ENCODE results near the gene TMEM81. TPM values are rescaled to one million over a fixed set of nuclear protein-coding genes. Genes with fewer than 3 reads are reported as not detected.

Gene TMEM81
- total RNA-seq, 1 donor from 2014 or later = not detected

DNA sequence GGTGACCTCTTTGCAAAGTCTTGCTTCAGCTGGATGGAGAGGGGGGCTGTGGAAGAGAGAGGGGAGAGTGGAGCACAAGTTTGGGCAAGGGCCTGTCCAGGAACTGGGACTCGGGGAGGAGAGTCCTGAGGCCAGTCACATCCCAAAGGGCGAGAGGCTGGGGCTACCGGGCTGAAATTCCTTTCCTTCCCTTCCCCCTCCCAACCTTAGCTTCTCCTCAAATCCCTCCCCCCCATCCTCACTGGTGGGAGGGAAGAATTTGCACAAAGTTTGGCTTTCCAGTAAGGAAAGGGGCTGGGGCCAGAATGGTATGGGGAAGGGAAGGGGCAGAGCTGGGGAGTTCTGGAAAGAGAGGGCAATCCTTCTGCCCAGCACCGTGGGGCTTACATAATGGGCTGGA lies 40.4 kb downstream of the TMEM81 start:
- intact Hi-C loops (cut with DNase I) = no loop called here
- TF ChIP-seq, protein P1, sequence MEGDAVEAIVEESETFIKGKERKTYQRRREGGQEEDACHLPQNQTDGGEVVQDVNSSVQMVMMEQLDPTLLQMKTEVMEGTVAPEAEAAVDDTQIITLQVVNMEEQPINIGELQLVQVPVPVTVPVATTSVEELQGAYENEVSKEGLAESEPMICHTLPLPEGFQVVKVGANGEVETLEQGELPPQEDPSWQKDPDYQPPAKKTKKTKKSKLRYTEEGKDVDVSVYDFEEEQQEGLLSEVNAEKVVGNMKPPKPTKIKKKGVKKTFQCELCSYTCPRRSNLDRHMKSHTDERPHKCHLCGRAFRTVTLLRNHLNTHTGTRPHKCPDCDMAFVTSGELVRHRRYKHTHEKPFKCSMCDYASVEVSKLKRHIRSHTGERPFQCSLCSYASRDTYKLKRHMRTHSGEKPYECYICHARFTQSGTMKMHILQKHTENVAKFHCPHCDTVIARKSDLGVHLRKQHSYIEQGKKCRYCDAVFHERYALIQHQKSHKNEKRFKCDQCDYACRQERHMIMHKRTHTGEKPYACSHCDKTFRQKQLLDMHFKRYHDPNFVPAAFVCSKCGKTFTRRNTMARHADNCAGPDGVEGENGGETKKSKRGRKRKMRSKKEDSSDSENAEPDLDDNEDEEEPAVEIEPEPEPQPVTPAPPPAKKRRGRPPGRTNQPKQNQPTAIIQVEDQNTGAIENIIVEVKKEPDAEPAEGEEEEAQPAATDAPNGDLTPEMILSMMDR (IDR thresholded peaks at IDR 0.05) = no peak
- Histone ChIP-seq H3K36me3 (no peaks in the 10 kb centered on the region), H3K9me3 (no peaks in the 10 kb centered on the region), H3K27me3 (no peaks in the 10 kb centered on the region), H3K4me1 (no peaks in the 10 kb centered on the region), H3K4me3 (no peak overlapping the region), H3K27ac (no peak overlapping the region)
- DNase-seq (ENCODE audit: low spot score in 2 of 2) = no peak

DNA sequence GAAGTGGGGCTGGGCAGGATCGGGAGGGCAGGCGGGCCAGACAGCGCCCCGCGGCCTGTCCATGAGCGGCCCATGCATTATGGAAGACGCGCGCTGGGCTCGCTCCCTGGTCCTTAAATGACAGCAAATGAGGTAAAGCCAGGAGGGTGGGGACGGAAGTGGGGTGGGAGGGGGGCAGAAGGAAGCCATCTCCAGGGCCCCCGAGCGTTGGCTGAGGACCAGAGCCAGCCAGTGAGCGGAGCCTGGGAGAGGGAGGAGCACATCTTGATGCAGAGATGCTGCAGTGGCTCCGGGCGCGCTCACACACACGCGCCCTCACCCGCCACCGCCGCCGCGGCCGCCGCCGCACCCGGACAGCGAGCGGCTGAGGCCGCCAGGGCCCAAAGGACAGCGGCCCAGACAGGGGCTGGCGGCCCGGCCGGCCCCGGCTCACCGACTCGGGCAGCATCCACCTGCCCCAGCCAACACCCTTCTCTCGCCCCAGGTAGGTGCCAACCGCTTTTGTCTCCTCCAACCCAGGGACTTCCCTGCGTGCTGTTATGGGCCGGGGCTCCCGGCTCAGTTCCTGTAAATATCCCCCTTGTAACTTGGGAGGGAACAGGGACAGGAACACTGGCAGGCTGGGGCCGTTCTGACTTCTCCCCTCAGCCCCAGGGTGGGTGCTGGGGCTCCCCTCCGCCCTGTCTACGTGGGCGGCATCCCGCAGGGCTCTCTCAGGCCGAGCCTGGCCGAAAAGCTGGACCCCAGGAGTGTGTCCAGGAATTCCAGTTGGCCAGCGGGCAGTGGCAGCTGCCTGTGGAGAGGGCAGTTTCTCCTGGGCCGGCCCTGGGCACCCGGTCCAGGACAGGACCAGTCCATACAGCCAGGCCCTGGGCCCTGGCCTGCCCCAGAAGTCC lies 41.1 kb downstream of the TMEM81 start, which contains the start of gene CNTN2:
Gene CNTN2, plus strand, starts transcription at position 302 of the 896 bp plus-strand sequence. CDS start 9,974 bp downstream, outside the sequence.
- no peaks in the 10 kb centered on the region for H3K4me1 ChIP-seq
- DNase-seq (ENCODE audit: low spot score in 2 of 2) = no peak
- no peak within 1 kb of the TSS for H3K27ac ChIP-seq
- intact Hi-C loops (cut with DNase I) = no loop called here
- H3K4me3 ChIP-seq = no peak within 1 kb of the TSS
- TF ChIP-seq, protein P1 (IDR thresholded peaks at IDR 0.05) = no peak
- H3K36me3 ChIP-seq = no peaks in the 10 kb centered on the region
- H3K9me3 ChIP-seq = no peaks in the 10 kb centered on the region
- H3K27me3 ChIP-seq = no peaks in the 10 kb centered on the region

DNA sequence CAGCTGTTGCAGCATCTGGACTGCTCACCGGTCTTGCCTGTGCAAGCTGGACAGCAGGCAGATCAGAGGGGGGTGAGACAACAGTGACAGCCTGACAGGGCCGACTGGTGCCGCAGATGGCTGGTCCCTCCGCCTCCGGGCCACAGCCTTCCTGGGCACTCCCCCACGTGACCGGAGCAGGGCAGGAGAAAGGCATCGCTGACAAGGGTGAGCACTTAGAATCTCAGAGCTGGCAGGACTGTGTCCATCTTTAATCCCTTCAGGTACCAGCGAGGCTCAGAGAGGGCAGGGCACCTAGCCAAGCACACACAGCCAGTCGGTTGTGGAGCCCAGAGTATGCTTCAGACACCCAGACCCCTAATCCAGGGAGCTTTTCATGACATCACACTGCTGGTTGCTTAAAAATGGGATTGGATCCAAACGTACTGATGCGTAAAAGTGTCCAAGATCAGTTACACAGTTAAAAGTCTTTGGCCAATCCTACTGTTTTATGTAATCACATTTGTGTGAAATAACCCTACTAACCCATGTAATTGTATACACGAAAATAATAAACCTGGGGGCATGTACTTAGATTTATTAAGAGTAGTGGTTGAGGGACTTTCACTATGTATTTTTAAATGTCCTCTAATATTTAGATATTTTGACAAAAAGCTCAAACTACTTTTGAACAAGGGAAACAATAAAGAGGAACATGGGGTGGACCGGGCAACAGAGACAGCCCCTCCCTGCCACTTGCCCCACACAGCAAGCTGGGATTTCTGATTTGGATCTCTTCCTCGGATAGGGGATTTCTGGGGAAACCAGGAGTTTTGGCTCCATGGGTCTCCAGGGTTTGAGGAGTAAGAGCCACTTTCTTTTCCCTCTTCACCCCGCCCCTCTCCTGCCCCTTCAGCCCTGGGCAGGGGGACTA lies 42.0 kb downstream of the TMEM81 start:
- TF ChIP-seq, protein P1 (IDR thresholded peaks at IDR 0.05) = no peak
- Histone ChIP-seq H3K27ac (no peak overlapping the region), H3K9me3 (no peaks in the 10 kb centered on the region), H3K36me3 (no peaks in the 10 kb centered on the region), H3K27me3 (no peaks in the 10 kb centered on the region), H3K4me3 (no peak overlapping the region), H3K4me1 (no peaks in the 10 kb centered on the region)
- no peak for DNase-seq (ENCODE audit: low spot score in 2 of 2)
- intact Hi-C loops (cut with DNase I) = no loop called here

DNA sequence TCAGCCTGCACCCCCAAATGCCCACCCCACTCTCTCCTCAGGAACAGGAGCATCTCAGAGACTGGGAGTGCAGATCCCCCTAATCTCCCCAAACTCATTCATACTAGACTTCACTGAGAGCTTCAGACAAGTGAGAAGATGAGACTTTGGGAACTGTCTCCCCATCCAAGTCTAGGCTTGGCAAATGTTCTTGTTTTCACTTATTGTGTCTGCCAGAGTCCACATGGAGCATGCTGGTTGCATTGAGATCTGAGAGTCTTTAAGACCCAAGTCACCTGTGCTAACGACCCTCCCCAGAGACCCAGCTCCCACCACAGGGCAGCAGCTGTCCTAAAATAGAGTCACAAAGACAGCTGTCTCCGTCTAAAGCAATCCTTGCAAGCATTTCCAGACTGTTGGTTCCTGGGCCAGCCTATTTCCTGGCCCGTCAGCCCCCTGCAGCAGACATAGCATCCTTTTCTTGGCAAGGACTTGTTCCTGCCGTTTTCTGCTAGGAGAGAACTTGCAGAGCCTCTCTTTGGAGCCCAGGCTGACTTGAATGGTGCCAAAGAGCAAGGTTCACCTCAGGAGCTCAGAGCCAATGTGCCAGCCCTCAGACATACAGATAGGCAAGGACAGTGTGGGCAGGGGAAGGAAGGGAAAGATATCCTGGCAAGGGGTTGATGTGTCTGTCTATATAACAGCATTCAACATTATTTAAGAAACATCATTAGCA lies 43.1 kb downstream of the TMEM81 start:
- Histone ChIP-seq H3K27ac (no peak overlapping the region), H3K9me3 (no peaks in the 10 kb centered on the region), H3K4me1 (no peaks in the 10 kb centered on the region), H3K27me3 (no peaks in the 10 kb centered on the region), H3K4me3 (no peak overlapping the region), H3K36me3 (no peaks in the 10 kb centered on the region)
- intact Hi-C loops (cut with DNase I) = no loop called here
- DNase-seq (ENCODE audit: low spot score in 2 of 2) = no peak
- TF ChIP-seq, protein P1 (IDR thresholded peaks at IDR 0.05) = no peak

DNA sequence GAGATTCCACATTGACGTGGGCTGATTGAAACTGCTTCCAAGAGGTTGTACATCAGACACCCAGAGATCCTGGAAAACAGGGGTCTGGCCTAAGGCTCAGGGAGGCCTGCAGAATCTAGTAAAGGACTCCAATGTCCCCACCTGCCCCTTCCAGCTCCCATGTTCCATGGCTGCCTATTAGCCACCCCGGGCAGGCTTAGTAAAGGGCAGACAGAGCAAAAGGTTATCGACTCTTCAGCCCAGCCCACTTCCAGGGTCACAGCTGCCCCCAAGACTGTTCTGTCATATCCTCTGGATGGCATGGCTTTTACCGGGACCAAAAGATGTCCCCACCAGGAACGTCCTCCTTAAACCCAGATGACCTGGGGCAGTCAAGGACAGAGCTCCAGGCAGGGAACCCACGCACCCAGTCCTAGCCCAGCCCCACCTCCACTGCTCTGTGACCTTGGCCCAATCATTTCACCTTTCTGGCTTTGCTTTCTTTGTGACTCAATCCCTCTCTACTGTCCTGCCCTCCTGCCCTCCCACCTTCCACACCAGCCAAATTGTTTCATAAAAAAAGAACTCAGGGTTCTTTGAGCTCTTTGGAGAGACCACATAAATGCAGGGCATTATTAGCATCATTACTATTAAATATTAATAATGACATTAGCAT lies 46.0 kb downstream of the TMEM81 start:
- Histone ChIP-seq H3K27me3 (no peaks in the 10 kb centered on the region), H3K27ac (no peak overlapping the region), H3K9me3 (no peaks in the 10 kb centered on the region), H3K36me3 (no peaks in the 10 kb centered on the region), H3K4me3 (no peak overlapping the region), H3K4me1 (no peaks in the 10 kb centered on the region)
- DNase-seq (ENCODE audit: low spot score in 2 of 2) = no peak
- TF ChIP-seq, protein P1 (IDR thresholded peaks at IDR 0.05) = no peak
- intact Hi-C loops (cut with DNase I) = no loop called here

Data from ascending aorta (tissue), 2 donors.